ENCODE measurements around the gene KCNIP3. TPM values are rescaled to one million over a fixed set of nuclear protein-coding genes. Genes with fewer than 3 reads are reported as not detected.

KCNIP3 gene
- total and polyA plus RNA-seq, 9 of the 15 experiments (the other 6 are each of a cell fraction or from before 2014, with no cell fraction given): 0.04 TPM; not detected in 8

DNA sequence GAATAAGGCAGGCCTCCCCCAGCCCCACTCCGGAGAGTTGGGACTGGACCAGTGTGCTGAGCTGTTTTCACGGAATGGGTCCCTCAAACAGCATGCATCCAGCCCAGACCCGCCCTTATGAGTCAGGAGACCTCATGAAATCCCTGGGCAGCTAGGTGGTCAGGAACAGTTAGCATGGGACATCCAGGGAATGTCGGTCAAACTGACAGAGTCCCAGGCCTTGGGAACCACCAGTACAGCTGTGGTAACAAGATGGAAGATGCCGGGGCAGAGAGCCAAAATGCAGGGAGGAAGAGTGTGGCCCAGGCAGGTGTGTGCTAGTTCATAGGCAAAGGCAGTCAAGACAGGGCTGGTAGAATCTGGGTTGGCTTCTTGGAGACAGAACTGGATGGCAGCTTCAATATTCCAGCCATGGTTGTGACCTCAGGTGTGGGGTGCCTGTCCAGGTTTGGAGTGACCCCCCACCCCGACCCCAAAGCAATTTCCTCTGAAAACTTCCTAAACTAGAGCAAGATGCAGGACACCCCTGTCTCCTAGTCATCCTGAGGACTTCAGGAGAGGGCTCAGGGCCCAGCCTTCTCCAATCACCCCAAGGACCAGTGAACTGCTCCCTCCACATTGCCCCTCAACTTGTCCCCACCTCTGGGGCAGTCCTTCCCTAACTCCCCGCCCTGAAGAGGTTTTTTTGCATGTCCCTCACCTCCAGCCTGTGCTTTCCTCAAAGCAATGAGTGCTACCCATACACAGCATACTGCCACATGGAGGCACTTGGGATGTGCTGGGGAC, 46.5 kb downstream of the KCNIP3 start:
- no TSS peak for BruUV-seq (replicated peaks)
- TF ChIP-seq ZNF263 (CRISPR knock-in tag; IDR thresholded peaks at IDR 0.05; ENCODE audit: borderline replicate concordance): no peak
- no peak for TF ChIP-seq CBX1 (IDR thresholded peaks at IDR 0.05; ENCODE audit: low read depth)
- TF ChIP-seq, protein P1, sequence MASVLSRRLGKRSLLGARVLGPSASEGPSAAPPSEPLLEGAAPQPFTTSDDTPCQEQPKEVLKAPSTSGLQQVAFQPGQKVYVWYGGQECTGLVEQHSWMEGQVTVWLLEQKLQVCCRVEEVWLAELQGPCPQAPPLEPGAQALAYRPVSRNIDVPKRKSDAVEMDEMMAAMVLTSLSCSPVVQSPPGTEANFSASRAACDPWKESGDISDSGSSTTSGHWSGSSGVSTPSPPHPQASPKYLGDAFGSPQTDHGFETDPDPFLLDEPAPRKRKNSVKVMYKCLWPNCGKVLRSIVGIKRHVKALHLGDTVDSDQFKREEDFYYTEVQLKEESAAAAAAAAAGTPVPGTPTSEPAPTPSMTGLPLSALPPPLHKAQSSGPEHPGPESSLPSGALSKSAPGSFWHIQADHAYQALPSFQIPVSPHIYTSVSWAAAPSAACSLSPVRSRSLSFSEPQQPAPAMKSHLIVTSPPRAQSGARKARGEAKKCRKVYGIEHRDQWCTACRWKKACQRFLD (CRISPR knock-in tag; IDR thresholded peaks at IDR 0.05): no peak
- TF ChIP-seq KHSRP (IDR thresholded peaks at IDR 0.05): no peak
- no peak for TF ChIP-seq FOS (IDR thresholded peaks at IDR 0.05; ENCODE audit: extremely low read depth, insufficient read length)
- TF ChIP-seq ZNF12 (CRISPR knock-in tag; IDR thresholded peaks at IDR 0.05): no peak
- TF ChIP-seq WHSC1 (IDR thresholded peaks at IDR 0.05; ENCODE audit: low read length): no peak
- FAIRE-seq: no peak
- Histone ChIP-seq H4K20me1 (replicated peaks; ENCODE audit: control insufficient read depth, insufficient read depth, low read length) (peaks cover 16% of the 10 kb centered on the region), H2AFZ (ENCODE audit: low read depth, low read length) (no peak overlapping the region), H3K9me3 (replicated peaks; ENCODE audit: control insufficient read depth, insufficient read depth, low read depth, low read length) (no peaks in the 10 kb centered on the region), H3K9me1 (ENCODE audit: control insufficient read depth, insufficient read depth, low read length) (peaks cover 4% of the 10 kb centered on the region), H3K9ac (ENCODE audit: insufficient read depth in 1 of 2, low read depth in 2 of 2, low read length in 2 of 2) (no peak overlapping the region), H3K36me3 (ENCODE audit: control insufficient read depth, insufficient read depth, low read length) (no peaks in the 10 kb centered on the region), H3K4me1 (replicated peaks in 1 of 2; ENCODE audit: control insufficient read depth in 2 of 2, insufficient read depth in 2 of 2, low read length in 2 of 2) (peaks cover 6 to 23% of the 10 kb centered on the region in 2 experiments; a peak in 4 of 5 replicates), H3K4me3 (no peak overlapping the region), H3K4me2 (ENCODE audit: insufficient read depth, low read length) (no peak overlapping the region), H3K27me3 (ENCODE audit: control insufficient read depth in 2 of 2, insufficient read depth in 2 of 2, low read length in 2 of 2) (peaks cover 10 to 69% of the 10 kb centered on the region in 2 experiments), H3K27ac (ENCODE audit: extremely low read depth, low read depth, low read length) (no peak overlapping the region), H3K79me2 (ENCODE audit: control insufficient read depth, insufficient read depth, low read length) (no peaks in the 10 kb centered on the region)
- ATAC-seq: no peak
- POLR2A ChIA-PET: no interaction called here
- WGBS (ENCODE audit: insufficient coverage, low coverage, missing lambda C conversion rate): 3% methylated on average over 6 of the region's 7 CpGs
- in situ Hi-C loops (cut with MboI): no loop called here
- intact Hi-C loops (cut with micrococcal nuclease): no loop called here
- no peak for DNase-seq (ENCODE audit: extremely low read depth in 1 of 4, low spot score in 3 of 4)
- CTCF ChIA-PET (ENCODE audit: low intra/inter-chr PET ratio): no interaction called here

Data from K562 (cell line).